CD14-positive monocyte (primary cell): Measurements from ENCODE around the gene LTBP4. TPM values are rescaled to one million over a fixed set of nuclear protein-coding genes. Genes with fewer than 3 reads are reported as not detected.

Experiments
- DNase-seq, 3 donors: peaks; one replicate each; pipeline ENCODE4 v3.0.0-alpha.2; 2011 to 2022
- H2AFZ ChIP-seq: 2 replicates; pipeline ENCODE4 v1.6.0; 2012; ENCODE audit warnings: mild to moderate bottlenecking, low read depth, low read length, inconsistent platforms; ENCODE audit not compliant: insufficient read depth, poor library complexity, severe bottlenecking
- H3K27ac ChIP-seq, 2 donors: 1 replicate in 1 of 2; 2 replicates in 1 of 2; pipeline ENCODE4 v1.5.1; 2012 to 2013; ENCODE audit warnings: low read length in 2 of 2, control low read depth in 1 of 2, inconsistent platforms in 1 of 2, low read depth in 1 of 2, mild to moderate bottlenecking in 1 of 2
- H3K27me3 ChIP-seq, 2 donors: one replicate each; pipeline versions ENCODE4 v1.6.0 to v1.6.1; 2011 to 2013; ENCODE audit warnings: low read length in 2 of 2; ENCODE audit not compliant: control insufficient read depth in 2 of 2, insufficient read depth in 2 of 2
- H3K36me3 ChIP-seq, 2 donors: replicated peaks in 1 of 2; 1 replicate in 1 of 2; 2 replicates in 1 of 2; pipeline versions ENCODE4 v1.5.1 to v1.6.1; 2012 to 2013; ENCODE audit warnings: low read length in 2 of 2, control low read depth in 1 of 2, inconsistent platforms in 1 of 2, mild to moderate bottlenecking in 1 of 2; ENCODE audit not compliant: insufficient read depth in 2 of 2, control insufficient read depth in 1 of 2
- H3K4me1 ChIP-seq, 2 donors: 1 replicate in 1 of 2; 2 replicates in 1 of 2; pipeline versions ENCODE4 v1.5.1 to v1.6.1; 2012 to 2013; ENCODE audit warnings: low read length in 2 of 2, control low read depth in 1 of 2, inconsistent platforms in 1 of 2, mild to moderate bottlenecking in 1 of 2, moderate library complexity in 1 of 2; ENCODE audit not compliant: insufficient read depth in 2 of 2, control insufficient read depth in 1 of 2
- H3K4me2 ChIP-seq: replicated peaks from 2 replicates; pipeline ENCODE3; 2012; ENCODE audit warnings: low read length, moderate library complexity, mild to moderate bottlenecking; ENCODE audit not compliant: poor library complexity, severe bottlenecking; ENCODE audit errors: extremely low read depth
- H3K4me3 ChIP-seq, 3 experiments: fragments of 200-600 bp in 1 of 3; sonication (generic) in 1 of 3; replicated peaks in 1 of 3; 1 replicate in 2 of 3; 2 replicates in 1 of 3; pipeline ENCODE4 v1.5.1; 2011 to 2013; ENCODE audit warnings: low read length in 3 of 3, mild to moderate bottlenecking in 3 of 3, control low read depth in 2 of 3, low read depth in 2 of 3, inconsistent platforms in 1 of 3, moderate library complexity in 1 of 3
- H3K79me2 ChIP-seq: 2 replicates; pipeline ENCODE4 v1.6.0; 2012; ENCODE audit warnings: mild to moderate bottlenecking, control low read depth, inconsistent platforms, low read length, moderate library complexity; ENCODE audit not compliant: insufficient read depth
- H3K9ac ChIP-seq: 2 replicates; pipeline ENCODE4 v1.6.0; 2017; ENCODE audit warnings: low read length, mild to moderate bottlenecking; ENCODE audit not compliant: insufficient read depth, poor library complexity, severe bottlenecking
- H3K9me3 ChIP-seq, 2 donors: replicated peaks in 1 of 2; 1 replicate in 1 of 2; 2 replicates in 1 of 2; pipeline versions ENCODE4 v1.5.1 to v1.6.1; 2012 to 2013; ENCODE audit warnings: low read length in 2 of 2, control low read depth in 1 of 2; ENCODE audit not compliant: control insufficient read depth in 1 of 2, insufficient read depth in 1 of 2
- H4K20me1 ChIP-seq: 2 replicates; pipeline ENCODE4 v1.6.0; 2012; ENCODE audit warnings: mild to moderate bottlenecking, low read length, control low read depth, moderate library complexity; ENCODE audit not compliant: insufficient read depth
- H3K27ac Mint-ChIP-seq, 7 donors: one replicate each; pipeline ENCODE4 v1.8.0; 2020; ENCODE audit warnings: mild to moderate bottlenecking in 7 of 7, mixed read lengths in 7 of 7, moderate library complexity in 6 of 7, inconsistent platforms in 2 of 7
- H3K27me3 Mint-ChIP-seq, 3 donors: one replicate each; pipeline ENCODE4 v1.8.0; 2021 to 2022; ENCODE audit warnings: low read depth in 3 of 3, mild to moderate bottlenecking in 3 of 3, mixed read lengths in 3 of 3, moderate library complexity in 3 of 3, inconsistent platforms in 1 of 3
- H3K36me3 Mint-ChIP-seq, 2 donors: one replicate each; pipeline ENCODE4 v1.8.0; 2020; ENCODE audit warnings: mixed read lengths in 2 of 2, inconsistent platforms in 1 of 2, mild to moderate bottlenecking in 1 of 2
- H3K4me1 Mint-ChIP-seq: one replicate; pipeline ENCODE4 v1.8.0; 2020; ENCODE audit warnings: mild to moderate bottlenecking, mixed read lengths
- H3K4me3 Mint-ChIP-seq, 2 donors: one replicate each; pipeline ENCODE4 v1.8.0; 2020; ENCODE audit warnings: mild to moderate bottlenecking in 2 of 2, mixed read lengths in 2 of 2, moderate library complexity in 1 of 2
- H3K9me3 Mint-ChIP-seq, 7 donors: one replicate each; pipeline ENCODE4 v1.8.0; 2020 to 2022; ENCODE audit warnings: mixed read lengths in 7 of 7, mild to moderate bottlenecking in 6 of 7, moderate library complexity in 6 of 7, inconsistent platforms in 2 of 7
- WGBS: methylation state at CpG from one replicate; pipeline ENCODE4 v1.1.5; 2013; ENCODE audit warnings: missing lambda C conversion rate; ENCODE audit not compliant: insufficient coverage; 5-methylcytosine and 5-hydroxymethylcytosine counted together
- intact Hi-C, 2 donors: fragments of 100-400 bp; cut with micrococcal nuclease; formaldehyde crosslinking; loops; one replicate each; pipeline versions ENCODE4 v1.15.0 to v1.15.1; 2023
- polyA plus RNA-seq, 3 donors: library from polyadenylated mRNA; depleted of rRNA in 1 of 3; unstranded in 2 of 3; stranded (reverse) in 1 of 3; fragments of 300-500 nt in 2 of 3; fragments of >200 nt in 1 of 3; fragmentation: Illumina TruSeq in 2 of 3; gene quantifications; 1 replicate in 2 of 3; 2 replicates in 1 of 3; pipeline ENCODE4 v1.2.3, GENCODE V29; 2012 to 2021
- TF ChIP-seq, protein P1 (sequence below): fragments of 200-600 bp; IDR thresholded peaks from one replicate; pipeline ENCODE4 v1.8.0; 2022; ENCODE audit warnings: antibody characterized with exemption, mild to moderate bottlenecking

Gene LTBP4
- polyA plus RNA-seq, 3 donors: 3.8 to 38.7 (median 8.0) TPM

DNA sequence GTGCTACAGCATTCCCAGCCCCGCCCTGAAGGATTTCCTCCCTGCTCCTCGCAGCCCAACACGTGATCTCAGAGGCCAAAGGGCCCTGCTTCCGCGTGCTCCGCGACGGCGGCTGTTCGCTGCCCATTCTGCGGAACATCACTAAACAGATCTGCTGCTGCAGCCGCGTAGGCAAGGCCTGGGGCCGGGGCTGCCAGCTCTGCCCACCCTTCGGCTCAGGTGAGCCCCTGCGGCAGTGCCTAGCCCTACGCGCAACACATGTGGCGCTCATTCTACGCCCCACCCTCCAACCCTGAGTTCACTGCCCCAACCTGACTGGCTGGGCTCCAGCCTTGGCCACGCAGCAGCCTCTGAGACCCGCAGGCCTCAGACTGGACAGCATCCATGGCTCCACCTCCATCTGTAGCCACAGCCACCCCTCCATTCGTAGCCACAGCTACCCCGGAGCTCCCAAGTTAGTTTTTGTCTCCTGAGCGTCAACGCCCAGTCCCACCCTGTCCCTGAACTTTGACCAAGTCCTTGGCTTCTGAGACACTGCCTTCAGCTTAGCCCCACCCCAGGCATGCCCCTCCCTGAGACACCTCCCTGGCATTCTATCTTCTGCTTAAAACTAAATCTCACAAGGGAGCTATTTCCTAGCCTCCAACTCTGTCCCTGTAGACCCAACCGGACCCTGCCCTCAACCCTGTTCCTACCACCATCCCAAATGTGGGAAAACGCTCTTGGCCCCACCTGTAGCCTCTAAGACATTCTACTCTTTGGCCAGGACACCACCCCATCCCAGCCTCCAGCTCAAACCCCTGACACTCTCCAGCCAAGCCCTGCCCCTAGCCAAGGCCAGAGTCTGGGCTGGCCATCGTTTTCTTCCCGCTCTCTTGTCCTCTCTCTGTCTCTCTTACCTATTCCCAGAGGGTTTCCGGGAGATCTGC is 6.4 kb downstream of the LTBP4 start:
- Histone ChIP-seq H3K4me1 (peaks cover 52 to 65% of the 10 kb centered on the region in 2 donors), H3K79me2 (no peaks in the 10 kb centered on the region), H3K4me2 (no peak overlapping the region), H2AFZ (no peak overlapping the region), H3K4me3 (no peak overlapping the region), H3K27ac (no peak overlapping the region), H3K9me3 (no peaks in the 10 kb centered on the region), H4K20me1 (peaks cover 8% of the 10 kb centered on the region), H3K36me3 (no peaks in the 10 kb centered on the region), H3K9ac (no peak overlapping the region), H3K27me3 (peaks cover 8 to 62% of the 10 kb centered on the region in 2 donors)
- no peak overlapping the region for H3K27ac Mint-ChIP-seq
- intact Hi-C loops: loop anchor here in 1 of 2 donors (10.0 kb wide), 1 partner anchor 303 kb away; no protein-coding TSS in a partner anchor
- peaks cover 3 to 16% (median 9%) of the 10 kb centered on the region in 7 donors for H3K9me3 Mint-ChIP-seq
- peaks cover 71% of the 10 kb centered on the region for H3K4me1 Mint-ChIP-seq
- peaks cover 54 to 82% (median 66%) of the 10 kb centered on the region in 3 donors for H3K27me3 Mint-ChIP-seq
- H3K36me3 Mint-ChIP-seq: peaks cover 0 to 19% of the 10 kb centered on the region in 2 donors
- WGBS: 74% methylated on average over 31 of the region's 31 CpGs
- TF ChIP-seq, protein P1, sequence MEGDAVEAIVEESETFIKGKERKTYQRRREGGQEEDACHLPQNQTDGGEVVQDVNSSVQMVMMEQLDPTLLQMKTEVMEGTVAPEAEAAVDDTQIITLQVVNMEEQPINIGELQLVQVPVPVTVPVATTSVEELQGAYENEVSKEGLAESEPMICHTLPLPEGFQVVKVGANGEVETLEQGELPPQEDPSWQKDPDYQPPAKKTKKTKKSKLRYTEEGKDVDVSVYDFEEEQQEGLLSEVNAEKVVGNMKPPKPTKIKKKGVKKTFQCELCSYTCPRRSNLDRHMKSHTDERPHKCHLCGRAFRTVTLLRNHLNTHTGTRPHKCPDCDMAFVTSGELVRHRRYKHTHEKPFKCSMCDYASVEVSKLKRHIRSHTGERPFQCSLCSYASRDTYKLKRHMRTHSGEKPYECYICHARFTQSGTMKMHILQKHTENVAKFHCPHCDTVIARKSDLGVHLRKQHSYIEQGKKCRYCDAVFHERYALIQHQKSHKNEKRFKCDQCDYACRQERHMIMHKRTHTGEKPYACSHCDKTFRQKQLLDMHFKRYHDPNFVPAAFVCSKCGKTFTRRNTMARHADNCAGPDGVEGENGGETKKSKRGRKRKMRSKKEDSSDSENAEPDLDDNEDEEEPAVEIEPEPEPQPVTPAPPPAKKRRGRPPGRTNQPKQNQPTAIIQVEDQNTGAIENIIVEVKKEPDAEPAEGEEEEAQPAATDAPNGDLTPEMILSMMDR: no peak
- peak overlapping the region in 1 of 2 donors; percentile 91 for H3K4me3 Mint-ChIP-seq
- DNase-seq: no peak

DNA sequence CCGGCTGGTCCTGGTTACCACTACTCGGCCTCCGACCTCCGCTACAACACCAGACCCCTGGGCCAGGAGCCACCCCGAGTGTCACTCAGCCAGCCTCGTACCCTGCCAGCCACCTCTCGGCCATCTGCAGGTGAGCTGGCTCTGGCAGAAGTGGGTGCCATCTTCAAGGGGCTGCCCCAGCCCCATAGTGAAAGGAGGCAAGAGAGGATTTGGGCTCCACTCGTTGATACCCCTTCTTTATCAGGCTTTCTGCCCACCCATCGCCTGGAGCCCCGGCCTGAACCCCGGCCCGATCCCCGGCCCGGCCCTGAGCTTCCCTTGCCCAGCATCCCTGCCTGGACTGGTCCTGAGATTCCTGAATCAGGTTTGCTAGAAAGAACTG is 7.1 kb downstream of the LTBP4 start:
- Histone ChIP-seq H3K79me2 (no peaks in the 10 kb centered on the region), H3K27ac (no peak overlapping the region), H4K20me1 (peaks cover 8% of the 10 kb centered on the region), H3K27me3 (peaks cover 2 to 55% of the 10 kb centered on the region in 2 donors), H3K4me3 (no peak overlapping the region), H3K9me3 (no peaks in the 10 kb centered on the region), H3K4me1 (peaks cover 55 to 65% of the 10 kb centered on the region in 2 donors), H3K36me3 (no peaks in the 10 kb centered on the region), H2AFZ (no peak overlapping the region), H3K9ac (no peak overlapping the region), H3K4me2 (no peak overlapping the region)
- peaks cover 47 to 75% (median 60%) of the 10 kb centered on the region in 3 donors for H3K27me3 Mint-ChIP-seq
- H3K36me3 Mint-ChIP-seq: peaks cover 0 to 15% of the 10 kb centered on the region in 2 donors
- peak overlapping the region in 1 of 2 donors; percentile 91 for H3K4me3 Mint-ChIP-seq
- H3K4me1 Mint-ChIP-seq: peaks cover 68% of the 10 kb centered on the region
- 97% methylated on average over 13 of the region's 14 CpGs for WGBS
- no peak for DNase-seq
- no peak overlapping the region for H3K27ac Mint-ChIP-seq
- intact Hi-C loops: loop anchor here in 1 of 2 donors (10.0 kb wide), 1 partner anchor 303 kb away; no protein-coding TSS in a partner anchor
- TF ChIP-seq, protein P1: no peak
- peaks cover 3 to 13% (median 8%) of the 10 kb centered on the region in 7 donors for H3K9me3 Mint-ChIP-seq
